ENCODE data around the gene CHERP. TPM values are rescaled to one million over a fixed set of nuclear protein-coding genes. Genes with fewer than 3 reads are reported as not detected.
A peak's percentile ranks its signal among the peaks of the same experiment; 100 is the strongest.

Gene CHERP
- total and polyA plus RNA-seq, 2 of the 13 experiments (the other 11 are each of a cell fraction or from before 2014, with no cell fraction given) = 4.3 to 5.4 TPM

DNA sequence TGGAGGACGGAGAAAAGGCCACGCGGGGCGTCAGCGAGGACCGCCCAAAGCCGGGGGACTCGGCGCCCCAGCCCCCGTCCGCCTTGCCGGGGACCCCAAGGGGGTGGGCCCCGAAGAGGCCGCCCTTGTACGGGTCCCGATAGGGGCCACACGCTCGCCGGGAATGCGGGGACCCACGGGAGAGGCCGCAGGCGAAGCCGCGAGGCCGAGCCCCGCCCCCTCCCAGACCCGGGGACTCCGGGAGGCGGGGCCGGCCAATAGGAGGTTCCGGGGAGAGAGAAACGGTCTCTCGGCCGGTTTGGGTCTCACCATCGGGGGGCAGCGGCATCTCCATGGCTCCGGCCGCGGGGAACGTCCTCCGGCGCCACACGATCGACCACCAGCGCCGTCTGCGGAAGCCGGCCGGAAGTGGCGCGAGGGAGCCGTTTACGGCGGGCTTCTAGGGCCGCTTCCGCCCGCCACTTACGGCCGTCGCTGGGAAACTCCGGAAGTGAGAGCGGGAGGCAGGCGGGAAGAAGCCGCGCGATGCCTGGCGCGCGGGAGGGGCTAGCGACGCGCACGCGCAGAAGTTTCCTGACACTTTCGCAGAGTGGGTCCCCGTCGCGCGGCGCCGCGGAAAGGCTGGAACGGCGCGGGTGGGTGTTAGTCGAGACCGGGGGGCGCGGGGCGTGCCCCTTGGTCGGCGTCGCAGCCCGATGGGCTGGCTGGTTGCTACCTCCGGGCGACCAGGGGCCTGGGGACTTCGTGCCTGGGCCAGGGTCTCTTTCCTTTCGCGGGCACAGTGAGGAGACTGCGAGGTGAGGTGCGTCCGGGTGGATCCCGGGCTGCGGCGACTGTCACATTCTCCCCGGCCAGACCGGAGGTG, at the start of gene CHERP (continued):
- TF ChIP-seq ZNF850 (CRISPR knock-in tag; conservative IDR thresholded peaks at IDR 0.05) (no peak), SALL1 (CRISPR knock-in tag; IDR thresholded peaks at IDR 0.05) (0 out of 2 replicates have a peak, but pooled peaks have one; percentile 48), CAMTA2 (CRISPR knock-in tag; IDR thresholded peaks at IDR 0.05; ENCODE audit: borderline replicate concordance) (peak; percentile 75; the same call in 1 of the 2 replicates), ZSCAN25 (CRISPR knock-in tag; IDR thresholded peaks at IDR 0.05) (peak; percentile 54; the same call in 1 of the 2 replicates), ZBTB3 (CRISPR knock-in tag; IDR thresholded peaks at IDR 0.05; ENCODE audit: borderline replicate concordance, low read depth) (no peak), SRSF1 (optimal IDR thresholded peaks at IDR 0.05; ENCODE audit: low read depth, low read length) (no peak), NFE2 (CRISPR knock-in tag; IDR thresholded peaks at IDR 0.05) (no peak), ZNF441 (CRISPR knock-in tag; IDR thresholded peaks at IDR 0.05; ENCODE audit: borderline replicate concordance) (0 out of 2 replicates have a peak, but pooled peaks have one; percentile 22), PRMT3 (CRISPR knock-in tag; IDR thresholded peaks at IDR 0.05; ENCODE audit: borderline replicate concordance, low read depth) (0 out of 2 replicates have a peak, but pooled peaks have one; percentile 75), GFI1 (CRISPR knock-in tag; IDR thresholded peaks at IDR 0.05; ENCODE audit: borderline replicate concordance) (peak; percentile 59; the same call in 1 of the 2 replicates), KLF11 (CRISPR knock-in tag; IDR thresholded peaks at IDR 0.05) (no peak), ZNF563 (CRISPR knock-in tag; IDR thresholded peaks at IDR 0.05) (peak; percentile 66), ZNF230 (CRISPR knock-in tag; IDR thresholded peaks at IDR 0.05) (peak; percentile 84; the same call in 1 of the 2 replicates), RELA (CRISPR knock-in tag; IDR thresholded peaks at IDR 0.05) (peak; percentile 27; the same call in 1 of the 2 replicates), FOXK1 (CRISPR knock-in tag; IDR thresholded peaks at IDR 0.05; ENCODE audit: borderline replicate concordance, low read depth) (peak; percentile 79), TSC22D2 (CRISPR knock-in tag; IDR thresholded peaks at IDR 0.05; ENCODE audit: borderline replicate concordance) (no peak)
- TF ChIP-seq, protein P1, sequence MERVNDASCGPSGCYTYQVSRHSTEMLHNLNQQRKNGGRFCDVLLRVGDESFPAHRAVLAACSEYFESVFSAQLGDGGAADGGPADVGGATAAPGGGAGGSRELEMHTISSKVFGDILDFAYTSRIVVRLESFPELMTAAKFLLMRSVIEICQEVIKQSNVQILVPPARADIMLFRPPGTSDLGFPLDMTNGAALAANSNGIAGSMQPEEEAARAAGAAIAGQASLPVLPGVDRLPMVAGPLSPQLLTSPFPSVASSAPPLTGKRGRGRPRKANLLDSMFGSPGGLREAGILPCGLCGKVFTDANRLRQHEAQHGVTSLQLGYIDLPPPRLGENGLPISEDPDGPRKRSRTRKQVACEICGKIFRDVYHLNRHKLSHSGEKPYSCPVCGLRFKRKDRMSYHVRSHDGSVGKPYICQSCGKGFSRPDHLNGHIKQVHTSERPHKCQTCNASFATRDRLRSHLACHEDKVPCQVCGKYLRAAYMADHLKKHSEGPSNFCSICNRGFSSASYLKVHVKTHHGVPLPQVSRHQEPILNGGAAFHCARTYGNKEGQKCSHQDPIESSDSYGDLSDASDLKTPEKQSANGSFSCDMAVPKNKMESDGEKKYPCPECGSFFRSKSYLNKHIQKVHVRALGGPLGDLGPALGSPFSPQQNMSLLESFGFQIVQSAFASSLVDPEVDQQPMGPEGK (CRISPR knock-in tag; IDR thresholded peaks at IDR 0.05) = peak; percentile 42; the same call in 1 of the 2 replicates
- TF ChIP-seq, protein P2, sequence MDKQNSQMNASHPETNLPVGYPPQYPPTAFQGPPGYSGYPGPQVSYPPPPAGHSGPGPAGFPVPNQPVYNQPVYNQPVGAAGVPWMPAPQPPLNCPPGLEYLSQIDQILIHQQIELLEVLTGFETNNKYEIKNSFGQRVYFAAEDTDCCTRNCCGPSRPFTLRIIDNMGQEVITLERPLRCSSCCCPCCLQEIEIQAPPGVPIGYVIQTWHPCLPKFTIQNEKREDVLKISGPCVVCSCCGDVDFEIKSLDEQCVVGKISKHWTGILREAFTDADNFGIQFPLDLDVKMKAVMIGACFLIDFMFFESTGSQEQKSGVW (CRISPR knock-in tag; IDR thresholded peaks at IDR 0.05; ENCODE audit: borderline replicate concordance) = no peak
- TF ChIP-seq, protein P3, sequence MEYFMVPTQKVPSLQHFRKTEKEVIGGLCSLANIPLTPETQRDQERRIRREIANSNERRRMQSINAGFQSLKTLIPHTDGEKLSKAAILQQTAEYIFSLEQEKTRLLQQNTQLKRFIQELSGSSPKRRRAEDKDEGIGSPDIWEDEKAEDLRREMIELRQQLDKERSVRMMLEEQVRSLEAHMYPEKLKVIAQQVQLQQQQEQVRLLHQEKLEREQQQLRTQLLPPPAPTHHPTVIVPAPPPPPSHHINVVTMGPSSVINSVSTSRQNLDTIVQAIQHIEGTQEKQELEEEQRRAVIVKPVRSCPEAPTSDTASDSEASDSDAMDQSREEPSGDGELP (IDR thresholded peaks at IDR 0.05; ENCODE audit: borderline replicate concordance, low read depth) = no peak
- TF ChIP-seq, protein P4, sequence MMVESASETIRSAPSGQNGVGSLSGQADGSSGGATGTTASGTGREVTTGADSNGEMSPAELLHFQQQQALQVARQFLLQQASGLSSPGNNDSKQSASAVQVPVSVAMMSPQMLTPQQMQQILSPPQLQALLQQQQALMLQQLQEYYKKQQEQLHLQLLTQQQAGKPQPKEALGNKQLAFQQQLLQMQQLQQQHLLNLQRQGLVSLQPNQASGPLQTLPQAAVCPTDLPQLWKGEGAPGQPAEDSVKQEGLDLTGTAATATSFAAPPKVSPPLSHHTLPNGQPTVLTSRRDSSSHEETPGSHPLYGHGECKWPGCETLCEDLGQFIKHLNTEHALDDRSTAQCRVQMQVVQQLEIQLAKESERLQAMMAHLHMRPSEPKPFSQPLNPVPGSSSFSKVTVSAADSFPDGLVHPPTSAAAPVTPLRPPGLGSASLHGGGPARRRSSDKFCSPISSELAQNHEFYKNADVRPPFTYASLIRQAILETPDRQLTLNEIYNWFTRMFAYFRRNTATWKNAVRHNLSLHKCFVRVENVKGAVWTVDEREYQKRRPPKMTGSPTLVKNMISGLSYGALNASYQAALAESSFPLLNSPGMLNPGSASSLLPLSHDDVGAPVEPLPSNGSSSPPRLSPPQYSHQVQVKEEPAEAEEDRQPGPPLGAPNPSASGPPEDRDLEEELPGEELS (CRISPR knock-in tag; IDR thresholded peaks at IDR 0.05) = no peak; the same call in 1 of the 2 replicates
- TF ChIP-seq, protein P5, sequence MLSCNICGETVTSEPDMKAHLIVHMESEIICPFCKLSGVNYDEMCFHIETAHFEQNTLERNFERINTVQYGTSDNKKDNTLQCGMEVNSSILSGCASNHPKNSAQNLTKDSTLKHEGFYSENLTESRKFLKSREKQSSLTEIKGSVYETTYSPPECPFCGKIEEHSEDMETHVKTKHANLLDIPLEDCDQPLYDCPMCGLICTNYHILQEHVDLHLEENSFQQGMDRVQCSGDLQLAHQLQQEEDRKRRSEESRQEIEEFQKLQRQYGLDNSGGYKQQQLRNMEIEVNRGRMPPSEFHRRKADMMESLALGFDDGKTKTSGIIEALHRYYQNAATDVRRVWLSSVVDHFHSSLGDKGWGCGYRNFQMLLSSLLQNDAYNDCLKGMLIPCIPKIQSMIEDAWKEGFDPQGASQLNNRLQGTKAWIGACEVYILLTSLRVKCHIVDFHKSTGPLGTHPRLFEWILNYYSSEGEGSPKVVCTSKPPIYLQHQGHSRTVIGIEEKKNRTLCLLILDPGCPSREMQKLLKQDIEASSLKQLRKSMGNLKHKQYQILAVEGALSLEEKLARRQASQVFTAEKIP (CRISPR knock-in tag; IDR thresholded peaks at IDR 0.05; ENCODE audit: borderline replicate concordance) = no peak

Measured in HepG2 (cell line).